Hematopoietic multipotent progenitor cell treated with erythropoietin and hydrocortisone succinate and interleukin-3 and kit ligand, for 6 days (in vitro differentiated cells): ENCODE measurements around the gene JAKMIP1.
A peak's percentile ranks its signal among the peaks of the same experiment; 100 is the strongest.

Source experiments
- DNase-seq: peaks from one replicate; pipeline ENCODE4 v3.0.0-alpha.2; 2015

Gene JAKMIP1

DNA sequence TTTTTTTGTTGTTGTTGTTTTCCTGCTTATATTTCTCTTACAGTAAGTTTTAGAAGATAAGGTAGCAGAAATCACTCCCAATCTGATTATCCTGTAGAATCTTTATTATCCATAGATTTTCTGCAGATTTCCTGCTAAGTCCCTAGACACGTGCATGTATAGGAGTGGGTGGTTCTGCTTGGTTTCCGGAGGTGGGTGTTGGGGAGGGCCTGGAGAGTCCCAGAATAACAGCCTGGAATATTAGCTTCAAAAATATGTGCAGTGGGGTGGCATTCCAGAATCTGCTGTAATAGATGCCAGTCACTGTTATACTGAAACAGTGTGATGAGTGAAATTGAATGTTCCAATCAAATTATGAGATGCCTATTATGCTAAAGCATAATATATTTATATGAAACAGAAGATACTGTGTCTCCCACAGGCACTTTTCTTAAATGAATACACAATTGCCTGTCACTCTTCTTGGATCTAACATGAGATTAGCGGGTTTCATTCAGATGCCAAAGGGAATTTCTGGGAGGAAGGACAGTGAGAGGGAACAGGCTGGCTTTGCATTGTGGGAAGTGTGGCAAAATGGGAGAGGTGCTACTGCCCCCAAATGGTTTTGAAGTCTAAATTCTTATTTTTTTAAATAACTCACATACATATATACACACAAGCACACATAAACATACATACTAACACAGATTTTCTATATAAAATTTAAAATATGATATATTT lies 219.8 kb downstream of the JAKMIP1 start:
- DNase-seq, result no peak

- DNase-seq, result no peak
Measured at GRCh38 chr4:5979981-5980380, 220.4 kb downstream of the JAKMIP1 start.

- DNase-seq, result no peak
Measured at GRCh38 chr4:5976921-5977320, 223.4 kb downstream of the JAKMIP1 start.

DNA sequence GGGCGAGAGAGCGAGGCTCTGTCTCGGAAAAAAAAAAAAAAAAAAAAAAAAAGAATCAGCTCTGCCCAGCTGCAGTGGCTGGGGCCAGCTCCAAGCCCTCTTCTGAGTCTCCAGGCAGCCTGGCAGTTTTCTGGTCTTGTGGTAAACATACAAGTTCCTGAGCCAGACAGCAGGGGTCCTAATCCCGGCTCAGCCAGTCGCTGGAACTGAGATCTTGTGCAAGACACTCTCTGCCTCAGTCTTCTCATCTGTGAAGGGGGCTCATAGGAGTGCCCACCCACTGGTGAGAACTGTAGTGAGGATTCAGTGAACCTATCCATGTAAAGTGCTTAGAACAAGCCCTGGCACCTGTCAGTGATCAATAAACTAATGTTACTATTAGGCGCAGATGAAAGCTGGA lies 223.9 kb downstream of the JAKMIP1 start:
- peak; percentile 9 for DNase-seq
